ENCODE measurements around the gene ITIH6. TPM values are rescaled to one million over a fixed set of nuclear protein-coding genes. Genes with fewer than 3 reads are reported as not detected.

The ITIH6 gene
- total and polyA plus RNA-seq, 12 donors, result not detected

DNA sequence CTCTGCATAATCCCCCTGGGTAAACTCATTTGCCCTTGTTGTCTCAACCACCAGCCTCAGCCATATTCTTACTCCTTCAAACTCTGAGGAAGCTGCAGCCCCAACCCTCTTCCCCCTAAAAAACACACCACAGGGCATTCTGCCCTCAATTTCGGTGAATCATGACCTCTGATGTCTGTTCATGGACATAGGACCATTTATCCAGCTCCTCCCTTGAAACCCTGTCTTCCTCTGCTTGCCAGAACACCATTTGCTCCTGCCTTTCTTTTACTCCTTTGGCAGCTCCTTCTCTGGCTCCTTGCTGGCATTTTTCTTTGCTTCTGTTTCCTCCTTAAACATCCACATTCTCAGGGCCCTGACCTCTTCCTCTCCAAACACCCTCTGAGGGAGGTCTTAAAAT, 87.1 kb downstream of the ITIH6 start:
- DNase-seq, result no peak
- intact Hi-C loops (cut with DNase I), result no loop called here
- TF ChIP-seq, protein P1, sequence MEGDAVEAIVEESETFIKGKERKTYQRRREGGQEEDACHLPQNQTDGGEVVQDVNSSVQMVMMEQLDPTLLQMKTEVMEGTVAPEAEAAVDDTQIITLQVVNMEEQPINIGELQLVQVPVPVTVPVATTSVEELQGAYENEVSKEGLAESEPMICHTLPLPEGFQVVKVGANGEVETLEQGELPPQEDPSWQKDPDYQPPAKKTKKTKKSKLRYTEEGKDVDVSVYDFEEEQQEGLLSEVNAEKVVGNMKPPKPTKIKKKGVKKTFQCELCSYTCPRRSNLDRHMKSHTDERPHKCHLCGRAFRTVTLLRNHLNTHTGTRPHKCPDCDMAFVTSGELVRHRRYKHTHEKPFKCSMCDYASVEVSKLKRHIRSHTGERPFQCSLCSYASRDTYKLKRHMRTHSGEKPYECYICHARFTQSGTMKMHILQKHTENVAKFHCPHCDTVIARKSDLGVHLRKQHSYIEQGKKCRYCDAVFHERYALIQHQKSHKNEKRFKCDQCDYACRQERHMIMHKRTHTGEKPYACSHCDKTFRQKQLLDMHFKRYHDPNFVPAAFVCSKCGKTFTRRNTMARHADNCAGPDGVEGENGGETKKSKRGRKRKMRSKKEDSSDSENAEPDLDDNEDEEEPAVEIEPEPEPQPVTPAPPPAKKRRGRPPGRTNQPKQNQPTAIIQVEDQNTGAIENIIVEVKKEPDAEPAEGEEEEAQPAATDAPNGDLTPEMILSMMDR (IDR thresholded peaks at IDR 0.05), result no peak
- no peak for ATAC-seq
- Histone ChIP-seq H3K4me1 (no peaks in the 10 kb centered on the region), H3K9me3 (no peaks in the 10 kb centered on the region), H3K4me3 (no peak overlapping the region), H3K27me3 (peaks cover 0 to 27% (median 0%) of the 10 kb centered on the region in 7 donors), H3K36me3 (no peaks in the 10 kb centered on the region), H3K27ac (no peak overlapping the region)
- WGBS, 2 donors, result 44 to 73% methylated on average over 1 of the region's 1 CpG

DNA sequence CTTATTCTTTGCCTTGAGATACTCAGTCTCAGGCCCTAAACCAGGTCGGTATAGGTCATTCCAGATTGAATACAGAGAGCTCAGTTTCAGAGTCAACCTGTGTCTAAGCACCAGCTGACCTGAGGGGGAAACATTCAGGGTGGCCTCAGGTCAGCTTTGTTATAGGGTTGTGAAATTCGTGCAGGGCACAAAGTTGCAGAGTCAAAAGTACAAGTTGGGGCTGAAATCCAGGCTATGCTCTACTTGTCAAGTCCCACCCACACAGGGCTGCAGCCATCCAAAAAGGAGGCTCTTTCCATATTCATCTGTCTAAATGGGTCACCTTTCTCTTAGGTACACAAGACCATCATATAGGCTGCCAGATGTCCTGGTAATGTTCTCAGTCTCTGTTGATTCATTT, 89.7 kb downstream of the ITIH6 start:
- peaks cover 0 to 27% (median 0%) of the 10 kb centered on the region in 7 donors for H3K27me3 ChIP-seq
- no peak overlapping the region for H3K4me3 ChIP-seq
- no peaks in the 10 kb centered on the region for H3K4me1 ChIP-seq
- ATAC-seq (no peak), DNase-seq (no peak)
- no peaks in the 10 kb centered on the region for H3K36me3 ChIP-seq
- H3K9me3 ChIP-seq, result no peaks in the 10 kb centered on the region
- 66 to 70% methylated on average over 2 of the region's 2 CpGs for WGBS, 2 donors
- intact Hi-C loops (cut with DNase I), result no loop called here
- TF ChIP-seq, protein P1 (IDR thresholded peaks at IDR 0.05), result no peak
- no peak overlapping the region for H3K27ac ChIP-seq

Other genes starting within 250 kb of the ITIH6 start
- 100 to 1,000 TPM in 6 of 10 donors, 10 to 100 TPM in 4; 85.6 to 130 (median 106) TPM for gene MAGED2, start 9.5 kb upstream of the ITIH6 start, total RNA-seq
- gene MAGED2, start 9.5 kb upstream of the ITIH6 start, polyA plus RNA-seq, result 10 to 100 TPM; 55.1 to 87.1 TPM
- 1 to 10 TPM; 1.4 to 4.1 (median 3.2) TPM for gene TRO, start 122.6 kb upstream of the ITIH6 start, total RNA-seq
- gene TRO, start 122.6 kb upstream of the ITIH6 start, polyA plus RNA-seq, result 1 to 10 TPM; 1.9 to 5.3 TPM
- gene PFKFB1, start 195.9 kb upstream of the ITIH6 start, total RNA-seq, result under 1 TPM in 5 of 10 donors, not detected in 5; 0.12 to 0.59 (median 0.24) TPM
- under 1 TPM in 1 of 2 donors, not detected in 1; 0.13 TPM for gene PFKFB1, start 195.9 kb upstream of the ITIH6 start, polyA plus RNA-seq
- 10 to 100 TPM in 4 of 10 donors, 1 to 10 TPM in 6; 8.7 to 12.5 (median 9.8) TPM for gene APEX2, start 202.1 kb upstream of the ITIH6 start, total RNA-seq
- gene APEX2, start 202.1 kb upstream of the ITIH6 start, polyA plus RNA-seq, result 1 to 10 TPM; 3.7 to 9.4 TPM
- gene ALAS2, start 232.7 kb upstream of the ITIH6 start, total RNA-seq, result 1 to 10 TPM in 8 of 10 donors, under 1 TPM in 2; 0.61 to 3.8 (median 1.5) TPM
- gene ALAS2, start 232.7 kb upstream of the ITIH6 start, polyA plus RNA-seq, result under 1 TPM in 1 of 2 donors, not detected in 1; 0.04 TPM

Measured in heart right ventricle (tissue), 16 donors.